GM18508 (cell line): ENCODE data around the gene KIAA1614.

Experiments used
- ATAC-seq: cut with Tn5 transposase; IDR thresholded peaks from one replicate; pipeline ENCODE4 v1.9.1; 2021; ENCODE audit warnings: moderate number of reproducible peaks; ENCODE audit not compliant: insufficient read depth, unreplicated experiment

The KIAA1614 gene

DNA sequence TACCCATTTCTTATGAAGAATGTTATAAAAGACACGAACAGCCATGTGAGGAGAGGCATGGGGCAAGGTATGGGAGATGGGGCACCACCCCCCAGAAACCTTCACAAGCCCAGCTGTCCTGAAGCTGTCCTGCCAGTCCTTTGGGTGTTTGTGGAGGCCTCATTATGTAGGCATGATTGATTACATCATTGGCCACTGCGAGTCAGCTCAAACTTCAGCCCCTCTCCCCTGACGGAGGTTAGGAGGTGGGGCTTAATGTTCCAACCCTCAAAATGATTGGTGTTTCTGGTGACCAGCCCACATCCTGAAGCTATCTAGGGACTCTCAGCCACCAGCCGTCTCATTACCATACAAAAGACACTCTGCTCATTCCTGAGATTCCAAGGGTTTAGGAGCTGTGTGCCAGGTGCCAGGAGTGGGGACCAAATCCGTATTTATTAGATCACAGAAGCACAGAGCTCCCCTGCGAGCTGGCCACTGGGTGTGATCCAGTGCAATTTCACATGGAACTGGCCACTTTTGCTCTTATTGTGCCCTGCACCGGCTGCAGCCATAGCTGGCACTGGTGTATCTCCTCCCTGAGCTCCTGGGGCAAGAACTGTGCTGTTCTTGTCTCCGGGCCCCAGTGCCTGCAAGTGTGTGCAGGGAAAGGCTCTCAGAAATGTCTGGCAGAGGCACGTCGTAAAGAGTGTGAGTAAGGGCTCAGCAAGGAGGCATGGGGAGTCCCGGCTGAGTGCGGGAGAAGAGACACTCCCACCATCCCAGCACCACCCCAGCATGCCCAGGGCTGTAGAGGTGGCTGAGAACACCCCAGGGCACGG lies 10.5 kb downstream of the KIAA1614 start:
- ATAC-seq: no peak

DNA sequence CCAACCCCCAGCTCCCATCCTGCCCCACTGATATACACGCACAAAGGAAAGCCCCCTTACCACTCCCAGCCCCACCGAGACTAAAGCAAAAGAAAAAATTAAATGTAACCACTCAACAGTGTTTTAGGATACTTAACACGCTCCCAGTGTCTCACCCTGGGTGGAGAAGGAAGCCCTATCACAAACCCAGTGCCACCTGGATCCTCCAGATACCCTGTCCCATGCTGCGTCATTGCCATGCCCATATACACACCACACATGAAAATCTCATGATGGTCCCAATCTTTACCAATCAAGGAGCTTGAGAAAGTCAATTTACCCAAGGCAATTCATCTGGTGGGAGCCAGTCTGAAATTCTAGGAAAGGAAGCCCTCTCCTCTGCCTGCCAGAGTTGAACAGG lies 11.2 kb downstream of the KIAA1614 start:
- no peak for ATAC-seq

DNA sequence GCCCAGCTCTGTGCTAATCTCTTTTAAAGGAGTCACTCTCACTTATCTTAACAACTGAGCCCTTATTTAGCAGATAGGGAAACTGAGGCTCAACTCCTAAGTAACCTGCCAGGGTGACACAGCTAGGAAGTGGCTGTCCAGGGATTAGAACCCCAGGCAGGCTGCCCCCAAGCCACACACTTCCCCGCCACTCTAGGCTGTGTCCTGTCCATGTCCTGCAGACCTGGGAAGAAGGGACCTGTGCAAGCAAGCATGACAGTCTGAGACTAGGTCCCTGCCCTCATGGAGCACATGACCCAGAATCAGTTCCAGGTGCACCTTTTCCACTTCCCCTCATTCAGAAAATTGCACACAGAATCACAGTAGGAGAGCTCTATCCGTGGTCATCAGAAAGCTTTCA lies 12.2 kb downstream of the KIAA1614 start:
- no peak for ATAC-seq

DNA sequence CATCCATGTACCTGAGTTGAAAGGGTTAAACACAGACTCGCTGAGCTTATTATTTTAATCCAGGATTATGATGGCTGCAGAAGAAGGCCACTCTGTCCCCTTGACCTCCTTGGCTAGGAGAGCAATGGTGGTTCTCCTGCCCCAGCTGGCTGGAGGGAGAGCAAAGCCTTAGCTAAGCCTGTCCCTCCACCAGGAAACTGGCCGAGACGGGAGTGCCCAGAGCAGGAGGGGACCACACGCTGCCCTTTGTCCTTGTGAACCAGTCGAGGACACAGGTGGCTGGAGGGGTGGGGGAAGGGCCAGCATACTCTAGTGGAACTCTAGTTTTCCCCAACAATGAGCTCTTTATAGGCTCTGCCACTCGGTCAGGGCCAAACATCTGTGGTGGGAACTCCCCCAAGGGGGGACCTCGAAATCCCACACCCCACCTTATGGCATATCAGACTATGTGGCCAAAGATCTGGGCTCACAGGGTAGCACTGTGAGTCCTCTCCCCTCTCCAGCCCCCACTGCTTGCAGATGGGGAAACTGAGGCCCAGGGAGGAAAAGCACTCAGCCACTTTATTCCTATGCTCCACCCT lies 12.9 kb downstream of the KIAA1614 start:
- ATAC-seq: no peak

DNA sequence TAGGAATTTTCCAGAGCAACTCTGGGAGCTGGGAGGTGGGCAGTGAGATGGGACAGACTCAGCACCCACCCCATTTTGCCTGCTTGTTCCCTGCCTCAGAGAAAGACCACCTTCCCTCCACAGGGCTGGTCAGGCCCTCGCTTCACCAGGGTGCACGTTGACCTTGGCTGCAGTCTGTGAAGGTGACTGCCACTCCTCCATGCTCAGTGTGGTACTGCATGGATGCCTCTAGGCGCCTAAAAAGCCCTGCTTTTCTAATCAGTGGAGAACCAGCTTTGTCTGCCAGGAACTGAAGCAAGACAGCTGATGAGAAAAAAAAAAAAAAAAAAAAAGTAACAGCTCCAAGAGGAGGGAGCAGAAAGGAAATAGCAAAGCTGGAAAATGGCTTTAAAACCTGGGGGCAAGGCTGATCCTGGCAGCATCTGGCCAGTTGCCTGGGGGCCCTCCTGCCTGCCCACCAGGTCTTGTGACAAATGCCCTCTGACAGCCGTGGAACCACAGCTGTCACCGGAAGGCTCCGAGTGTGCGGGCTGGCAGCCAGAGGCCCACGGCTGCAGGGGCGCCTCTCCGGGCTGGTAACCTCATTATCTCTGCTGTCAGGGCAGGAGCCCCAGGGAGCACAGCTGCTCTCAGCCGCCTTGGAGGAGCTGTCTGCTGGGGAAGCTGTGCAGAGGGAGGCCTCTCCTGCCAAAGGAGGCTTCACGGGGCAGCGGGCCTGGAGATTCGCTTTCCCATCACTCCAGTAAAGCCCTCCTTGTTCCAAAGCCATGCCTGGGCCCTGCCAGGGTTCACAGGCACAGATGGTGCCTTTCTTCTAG lies 13.7 kb downstream of the KIAA1614 start:
- ATAC-seq: no peak

DNA sequence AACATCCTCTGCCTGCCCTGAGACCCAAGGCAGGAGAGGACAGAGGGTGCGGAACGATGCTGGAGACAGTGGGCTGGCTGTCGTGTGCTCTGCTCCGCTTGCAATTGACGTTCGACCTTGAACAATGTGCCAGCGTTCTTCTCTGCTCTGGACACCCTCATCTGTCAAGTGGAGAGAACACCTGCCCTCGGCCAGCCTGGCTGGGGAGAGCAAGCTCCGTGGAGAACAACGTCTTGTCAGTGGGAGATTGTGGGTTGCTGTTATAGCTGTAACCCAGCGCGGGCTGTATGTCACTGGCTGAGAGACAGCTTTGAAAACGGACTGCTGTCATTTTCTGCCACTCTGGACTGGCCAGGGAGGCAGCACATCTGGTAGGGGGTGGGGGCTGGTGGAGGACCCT lies 14.7 kb downstream of the KIAA1614 start:
- ATAC-seq: no peak

DNA sequence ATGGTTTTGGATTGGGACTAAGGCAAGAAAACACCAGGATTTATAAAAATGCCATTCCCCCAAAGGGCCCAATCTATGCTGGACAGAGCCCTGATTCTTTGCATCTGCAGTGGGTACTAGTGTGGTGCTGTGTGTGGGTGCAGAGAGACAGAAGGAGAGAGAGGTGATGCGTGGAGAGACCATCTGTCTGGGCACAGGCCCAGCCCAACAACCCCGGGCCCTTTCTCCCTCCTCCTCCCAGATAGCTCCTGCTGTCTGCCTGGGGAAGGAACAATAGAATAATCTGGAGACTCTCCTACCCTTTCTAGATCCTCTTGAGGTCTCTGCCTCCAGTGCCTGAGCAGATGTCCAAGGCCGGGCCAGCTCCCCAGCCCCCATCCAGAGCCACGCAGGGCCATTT lies 15.1 kb downstream of the KIAA1614 start:
- no peak for ATAC-seq

DNA sequence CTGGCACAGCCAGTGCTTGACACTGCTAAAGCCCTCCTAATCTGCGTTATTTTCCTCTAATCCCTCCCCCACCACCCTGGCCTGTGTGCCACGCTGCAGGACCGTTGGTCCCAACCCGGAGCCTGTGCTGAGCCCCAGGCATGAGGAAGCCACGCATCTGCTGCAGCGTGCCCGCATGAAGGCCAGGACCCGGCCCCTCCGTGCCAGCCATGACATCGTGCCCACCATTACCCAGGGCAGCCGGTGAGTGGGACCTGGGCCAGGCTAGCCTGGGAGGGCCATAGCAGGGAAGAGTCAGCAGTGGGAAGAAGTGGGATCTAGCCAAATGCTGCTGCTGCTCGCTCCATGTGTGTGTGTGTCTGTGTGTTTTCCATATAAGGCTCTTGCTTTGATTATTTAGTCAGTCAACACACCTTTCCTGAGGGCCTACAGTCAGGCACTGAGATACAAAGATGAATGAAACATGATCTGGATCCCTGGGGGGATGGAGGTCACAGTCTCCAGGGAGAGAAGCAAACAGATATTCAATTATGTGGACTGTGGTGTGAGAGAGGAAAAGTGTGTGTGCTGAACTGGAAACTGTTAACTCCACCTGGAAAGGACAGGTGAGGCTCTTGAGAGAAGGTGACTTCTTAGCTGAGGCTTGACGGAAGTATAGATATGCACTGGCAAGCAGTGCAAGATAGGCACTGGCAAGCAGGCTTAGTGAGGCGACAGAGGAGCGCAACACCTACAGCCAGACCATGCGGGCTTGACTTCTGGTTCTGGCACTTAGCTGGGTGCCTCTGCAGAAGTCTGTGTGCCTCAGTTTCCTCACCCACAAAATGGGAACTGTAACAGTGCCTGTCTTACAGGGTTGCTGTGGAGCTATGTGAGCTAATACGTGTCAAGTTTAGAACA lies 15.9 kb downstream of the KIAA1614 start:
- ATAC-seq: no peak

DNA sequence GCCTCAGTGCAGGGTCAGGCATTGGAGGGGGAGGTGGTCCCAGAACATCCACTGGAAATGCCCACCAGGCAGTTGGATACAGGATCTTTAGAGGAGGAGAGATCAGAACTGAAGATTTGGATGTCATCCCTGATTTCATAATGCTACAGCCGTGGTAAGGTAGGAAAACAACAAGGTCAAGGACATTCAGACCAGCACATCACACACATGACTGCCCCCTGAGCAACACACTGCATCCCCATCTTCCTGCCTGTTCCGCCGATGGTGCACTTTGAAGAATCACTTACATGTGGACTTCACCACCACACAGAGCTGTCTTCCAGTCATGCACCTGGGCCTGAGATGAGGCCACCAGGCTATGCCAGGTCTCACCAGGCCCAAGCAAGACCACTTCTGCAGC lies 16.7 kb downstream of the KIAA1614 start:
- no peak for ATAC-seq

DNA sequence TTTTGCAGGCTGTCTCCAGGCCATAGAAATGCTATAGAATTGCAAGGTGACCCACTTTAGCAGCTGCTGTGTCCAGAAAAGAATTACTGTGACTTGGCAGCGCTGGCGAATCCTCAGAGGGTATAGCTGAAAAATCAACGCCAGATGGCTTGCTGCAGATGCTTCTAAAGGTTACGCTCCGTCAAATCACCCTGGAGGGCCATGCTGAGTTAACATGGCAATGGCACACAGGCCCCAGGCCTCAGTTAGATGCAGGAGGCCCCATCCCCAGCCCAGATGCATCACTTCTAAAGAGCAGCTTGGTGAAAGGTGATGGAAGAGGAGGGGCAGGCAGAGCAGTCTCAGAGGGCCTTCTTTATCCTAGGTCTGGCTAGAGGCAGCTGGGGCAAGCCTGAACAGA lies 18.0 kb downstream of the KIAA1614 start:
- ATAC-seq: no peak

DNA sequence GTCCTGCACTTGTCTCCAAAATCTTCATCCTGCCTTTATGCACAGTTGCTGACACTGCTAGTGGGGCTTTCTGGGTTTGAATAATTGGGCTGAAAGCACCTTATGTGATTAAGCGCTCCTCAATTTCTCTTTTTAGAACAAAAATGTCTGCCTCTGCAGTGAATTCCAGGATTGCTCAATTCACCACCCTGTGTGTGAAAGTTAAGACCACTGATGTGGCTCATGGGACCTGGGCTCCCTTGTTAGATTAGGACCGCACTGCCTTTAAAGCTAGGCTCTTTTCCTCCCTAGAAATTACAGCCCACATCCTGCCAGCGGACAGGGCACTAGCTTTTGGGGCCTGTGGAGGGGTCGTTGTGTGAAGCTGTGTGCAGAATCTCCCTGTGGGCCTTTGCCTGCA lies 18.8 kb downstream of the KIAA1614 start:
- no peak for ATAC-seq

DNA sequence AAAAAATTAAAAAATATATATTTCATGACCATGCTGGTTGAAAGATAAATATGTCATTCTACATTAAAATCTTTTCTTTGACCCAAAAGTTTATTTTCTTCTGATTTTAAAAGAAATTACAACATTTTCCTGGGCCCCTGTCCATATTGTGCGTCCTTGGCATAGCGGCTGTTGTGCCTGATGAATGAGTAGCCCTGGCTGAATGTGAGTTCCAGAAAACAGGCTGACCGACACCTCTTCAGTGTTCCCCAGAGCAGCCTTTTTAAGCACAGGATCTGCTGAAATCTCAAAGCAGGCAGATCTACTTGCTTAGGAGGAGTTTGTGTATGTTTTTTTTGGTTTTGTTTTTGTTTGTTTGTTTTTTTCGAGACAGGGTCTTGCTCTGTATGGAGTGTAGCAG lies 19.7 kb downstream of the KIAA1614 start:
- ATAC-seq: no peak

DNA sequence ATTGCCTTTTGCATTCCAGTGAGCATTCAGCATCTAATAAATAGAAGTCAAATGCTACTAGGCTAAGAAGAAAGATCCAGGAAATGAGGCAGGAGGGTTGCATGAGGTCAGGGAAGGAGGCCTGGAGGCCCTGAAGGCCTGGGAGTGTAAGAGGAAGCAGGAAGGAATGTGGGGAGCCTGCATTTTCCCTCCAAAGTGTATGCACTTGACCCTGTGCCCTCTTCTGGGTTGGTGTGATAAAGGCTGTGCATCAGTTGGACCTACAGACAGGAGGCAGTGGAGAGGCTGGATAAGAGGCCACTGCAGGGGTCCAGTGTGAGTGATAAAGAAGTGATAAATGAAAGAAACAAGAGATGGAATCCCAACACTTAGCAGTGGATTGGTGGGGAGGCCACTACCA lies 20.4 kb downstream of the KIAA1614 start:
- ATAC-seq: no peak

DNA sequence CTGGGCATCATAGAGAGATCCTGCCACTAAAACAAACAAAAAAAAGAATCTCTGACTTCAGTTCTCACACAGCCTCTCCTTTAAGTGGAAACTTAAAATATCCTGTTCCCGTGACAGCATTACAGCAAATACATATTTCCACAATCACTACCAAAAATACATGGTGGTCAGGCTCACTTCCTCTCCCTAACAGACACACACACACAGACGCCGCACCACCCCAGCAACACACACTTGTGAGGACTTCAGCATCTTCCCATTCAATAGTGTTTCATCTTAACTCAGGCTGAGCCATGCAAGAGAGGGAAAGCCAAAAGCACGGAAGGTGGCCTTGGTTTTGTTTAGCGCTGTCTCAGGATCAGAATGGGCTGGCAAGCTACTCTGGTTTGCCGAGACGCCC lies 21.9 kb downstream of the KIAA1614 start:
- no peak for ATAC-seq

DNA sequence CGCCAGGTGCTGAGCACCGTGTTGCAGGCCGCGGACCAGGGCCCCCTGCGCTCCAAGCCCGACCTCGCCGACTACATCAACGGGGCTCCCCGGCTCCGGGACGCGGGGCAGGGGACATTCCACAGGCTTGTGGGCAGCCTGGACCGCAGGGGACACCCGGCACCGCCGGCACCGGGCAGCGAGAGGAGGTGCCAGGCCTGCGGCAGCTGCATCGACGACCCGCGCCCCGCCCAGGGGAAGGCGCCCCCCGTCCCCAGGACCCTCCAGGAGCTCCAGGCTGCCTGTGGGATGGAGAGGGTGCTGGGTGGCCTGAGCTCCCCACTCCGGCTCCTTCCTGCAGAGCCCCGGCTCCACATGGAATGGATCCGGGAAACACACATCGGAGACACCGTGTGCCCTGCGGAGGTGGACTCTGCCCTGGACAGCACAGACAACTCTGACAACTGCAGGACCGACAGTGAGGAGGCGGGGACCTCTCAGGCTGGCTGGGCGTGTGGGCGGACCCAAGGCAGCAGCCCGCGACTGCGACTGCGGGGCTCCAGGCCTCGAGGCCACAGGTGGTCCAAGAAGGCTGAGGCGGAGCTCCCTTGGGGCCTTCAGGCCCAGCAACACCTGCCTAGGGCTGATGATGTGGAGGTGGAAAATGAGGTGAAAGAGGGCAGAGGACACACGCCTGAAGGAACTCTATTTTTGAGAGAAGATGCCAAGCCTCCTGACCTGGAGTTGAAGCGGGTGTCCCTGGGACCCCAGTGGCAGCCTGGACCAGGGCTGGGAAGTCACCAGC lies 22.8 kb downstream of the KIAA1614 start:
- no peak for ATAC-seq

DNA sequence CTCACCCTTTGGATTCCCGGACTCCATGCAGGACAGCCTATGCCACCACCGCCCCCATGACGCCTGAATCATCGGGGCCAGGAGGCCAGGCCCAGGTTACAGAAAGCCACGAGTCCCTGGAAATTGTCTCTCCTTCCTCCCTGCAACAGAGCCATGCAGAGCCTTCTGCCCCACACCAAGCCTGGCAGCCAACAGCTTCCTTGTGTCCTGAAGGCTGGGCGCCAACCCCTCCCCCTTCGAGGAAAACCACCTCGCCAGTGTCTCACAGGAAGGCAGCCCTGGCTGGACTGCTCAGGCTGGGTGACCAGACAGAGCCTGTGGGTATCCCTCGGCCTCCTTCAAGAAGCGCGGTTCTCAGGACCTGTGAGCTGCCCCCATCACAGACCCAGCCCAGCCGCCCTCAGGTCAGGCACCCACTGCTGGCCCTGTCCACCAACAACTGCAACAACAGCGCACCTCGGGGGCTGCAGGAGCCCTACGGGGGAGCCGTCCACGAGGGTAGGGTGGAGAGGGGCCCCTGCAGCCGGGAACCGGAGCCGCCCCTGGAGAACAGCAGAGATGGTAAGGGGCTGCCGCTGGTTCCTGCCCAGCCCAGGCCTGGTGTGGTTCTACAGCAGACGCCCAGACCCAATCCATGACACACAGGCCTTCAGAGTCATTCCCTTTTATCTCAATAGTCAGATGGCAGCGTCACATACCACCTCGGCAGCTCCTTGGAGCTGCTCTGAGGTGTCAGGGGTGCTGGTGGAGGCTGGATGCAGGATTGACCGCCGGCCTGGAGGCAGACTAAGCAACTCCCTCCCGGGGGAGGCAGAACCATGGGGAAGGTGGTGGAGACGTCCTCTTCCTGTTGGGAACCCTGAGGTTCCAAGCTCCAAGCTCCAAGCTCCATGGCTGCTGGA lies 23.7 kb downstream of the KIAA1614 start:
- no peak for ATAC-seq

DNA sequence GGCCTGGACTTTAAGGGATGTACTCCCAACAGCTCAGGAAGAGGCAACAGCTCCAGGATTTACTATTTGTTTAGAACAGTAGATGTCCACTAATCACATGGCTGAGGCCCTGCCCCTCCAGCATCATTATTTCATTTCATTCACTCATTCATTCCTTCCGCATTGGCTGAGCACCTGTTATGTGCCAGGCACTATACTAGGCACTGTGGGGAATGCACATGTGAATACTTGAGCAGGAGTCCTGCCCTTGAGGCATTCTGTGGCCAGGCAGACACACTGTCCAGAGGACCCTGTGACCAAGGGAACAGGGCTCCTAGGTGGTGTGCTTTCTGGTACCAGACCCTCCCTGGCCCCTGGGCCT lies 24.3 kb downstream of the KIAA1614 start:
- no peak for ATAC-seq

DNA sequence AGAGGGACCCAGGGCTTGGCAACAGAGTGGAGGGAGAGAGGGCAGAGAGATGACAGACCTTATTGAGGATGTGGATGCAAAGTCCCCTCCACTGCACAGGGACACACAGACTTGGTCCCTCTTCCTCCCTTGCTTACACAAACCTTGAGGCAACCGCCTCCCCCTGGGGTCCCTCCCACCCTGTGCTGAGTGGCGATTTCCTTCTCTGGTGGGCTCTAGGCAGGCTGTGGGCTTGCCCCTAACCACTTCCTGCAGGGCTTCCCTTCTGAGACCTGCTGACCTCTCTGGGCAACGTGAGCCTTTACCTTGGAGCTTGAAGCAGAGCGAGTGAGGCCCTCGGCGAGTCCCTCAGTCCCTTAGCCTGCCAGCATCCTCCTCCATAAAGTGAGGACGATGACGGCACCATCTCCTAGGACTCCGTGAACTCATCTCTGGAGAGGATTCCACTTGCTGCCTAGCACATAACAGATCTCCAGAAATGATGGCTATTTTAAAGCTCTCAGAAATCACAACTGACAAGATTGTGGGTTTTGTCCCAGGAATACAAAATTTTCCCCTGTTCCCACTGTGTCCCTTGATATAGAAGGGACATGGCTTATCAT lies 25.0 kb downstream of the KIAA1614 start:
- ATAC-seq: no peak
